Activated CD4-positive, alpha-beta T cell treated with anti-CD3 and anti-CD28 coated beads for 24 hours (primary cell): Measurements from ENCODE around the gene ATP6V1G1.

Source experiments
- DNase-seq, 2 donors: peaks; one replicate each; pipeline ENCODE4 v3.0.0-alpha.2; 2020; ENCODE audit warnings: low read depth in 2 of 2

ATP6V1G1 gene

DNA sequence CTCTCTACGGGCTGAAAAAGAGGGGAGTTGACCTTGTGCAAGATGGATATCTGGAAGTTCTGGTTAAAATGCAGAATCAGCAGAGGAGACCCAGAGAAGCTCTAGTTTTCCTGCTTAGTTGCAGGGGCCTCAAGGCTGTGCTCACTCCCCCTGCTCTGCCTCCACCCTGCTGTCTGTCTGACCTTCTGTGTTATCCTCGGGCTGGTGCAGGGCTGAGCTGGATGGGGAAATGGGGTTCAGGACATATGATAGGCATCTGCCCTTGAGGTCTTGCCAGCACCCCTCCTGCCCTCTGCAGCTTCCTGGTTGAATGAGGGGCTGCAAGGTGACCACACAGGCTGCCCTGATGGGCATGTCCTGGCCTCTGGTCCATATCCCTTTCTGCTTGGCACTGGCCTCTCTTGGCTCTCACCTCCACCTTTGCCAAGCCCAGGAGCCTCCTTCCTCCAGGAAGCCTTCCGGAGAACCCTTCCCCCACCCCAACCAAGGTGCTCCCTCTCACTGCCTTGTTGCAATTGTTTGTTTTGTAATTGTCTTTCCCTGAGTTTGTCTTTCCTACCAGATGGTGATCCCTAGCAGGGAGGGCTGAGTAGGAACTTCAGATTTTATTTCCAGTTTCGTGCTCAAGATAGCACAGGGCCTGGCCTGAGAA, 24.8 kb downstream of the ATP6V1G1 start:
- no peak for DNase-seq

GRCh38 chr9:114613087-114613486, 25.5 kb downstream of the ATP6V1G1 start:
- DNase-seq = no peak

DNA sequence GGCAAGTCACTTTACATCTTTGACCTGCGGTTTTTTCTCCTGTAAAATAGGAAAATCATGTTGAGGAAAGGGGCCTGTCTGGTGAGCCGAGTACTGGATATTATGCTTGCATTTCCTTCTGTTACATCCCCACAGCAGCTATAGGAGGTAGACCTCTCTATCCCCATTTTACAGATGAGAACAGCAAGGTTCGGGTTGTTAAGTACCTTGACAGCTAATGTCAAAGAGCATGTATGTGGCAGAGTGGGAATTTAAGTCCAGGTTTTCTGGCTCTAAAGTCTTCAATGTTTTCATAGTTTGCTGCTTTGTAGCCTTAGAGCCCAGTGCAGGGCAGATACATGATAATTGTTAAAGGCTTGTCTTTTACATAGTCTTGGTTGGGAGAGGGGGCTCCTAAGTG, 26.4 kb downstream of the ATP6V1G1 start:
- no peak for DNase-seq

- no peak for DNase-seq
Observed at GRCh38 chr9:114614373-114614772, 26.8 kb downstream of the ATP6V1G1 start.

DNA sequence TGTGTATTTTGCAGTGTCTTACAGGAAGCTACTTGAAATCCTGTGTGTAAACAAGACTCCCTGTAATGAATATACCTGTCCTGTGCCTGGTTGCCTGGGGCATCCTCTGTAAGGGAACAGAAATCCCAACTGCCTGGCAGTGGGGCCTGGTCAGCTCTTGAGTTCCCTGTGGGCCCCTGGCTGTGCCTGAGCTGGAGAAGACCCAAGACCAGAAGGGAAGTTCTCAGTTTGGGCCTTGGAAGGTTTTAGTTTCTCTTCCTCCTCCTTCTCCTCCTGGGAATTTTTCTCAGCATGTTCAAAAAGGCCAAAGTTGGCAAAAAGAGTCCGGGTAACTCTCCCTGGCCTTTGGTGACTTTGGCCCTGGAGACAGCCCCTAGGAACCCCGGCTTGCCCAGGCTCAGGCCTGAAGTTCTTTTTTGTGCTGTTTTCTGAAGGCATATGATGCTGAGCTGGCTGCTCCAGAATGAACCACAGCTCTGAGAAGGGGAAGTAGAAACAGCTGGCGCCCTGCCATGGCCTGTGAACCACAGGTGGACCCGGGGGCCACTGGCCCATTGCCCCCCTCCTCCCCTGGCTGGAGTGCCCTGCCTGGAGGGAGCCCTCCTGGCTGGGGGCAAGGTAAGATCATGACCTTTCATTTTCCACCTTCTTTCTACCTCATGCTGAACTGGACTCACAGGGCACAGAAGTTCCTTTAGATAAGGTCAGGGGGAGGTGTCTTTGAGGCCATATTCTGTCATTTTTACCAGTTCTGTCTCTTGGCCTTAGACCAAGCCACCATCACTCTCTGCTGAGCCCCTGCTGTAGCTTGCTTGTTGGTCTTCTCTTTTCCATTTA, 29.3 kb downstream of the ATP6V1G1 start:
- DNase-seq = no peak

GRCh38 chr9:114619191-114619761, 31.7 kb downstream of the ATP6V1G1 start:
- DNase-seq = no peak

DNA sequence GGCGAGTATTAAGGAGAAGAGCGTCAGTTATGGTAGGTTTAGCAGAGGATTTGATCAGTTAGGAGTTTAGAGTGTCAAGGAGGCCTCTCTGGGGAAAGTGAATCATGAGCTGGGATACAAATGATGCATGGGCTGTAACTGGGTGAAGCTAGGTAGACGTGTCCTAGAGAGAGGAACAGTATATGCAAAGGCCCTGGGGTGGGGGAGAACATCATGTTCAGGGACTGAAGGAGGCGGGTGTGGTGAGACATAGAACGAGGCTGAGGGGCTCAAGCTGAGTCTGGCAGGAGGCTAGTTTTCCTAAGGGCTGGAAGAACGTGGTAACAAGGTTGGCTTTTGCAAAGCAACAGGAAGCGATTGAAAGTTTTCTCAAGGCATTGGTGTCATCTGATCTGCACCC, 34.0 kb downstream of the ATP6V1G1 start:
- no peak for DNase-seq

DNA sequence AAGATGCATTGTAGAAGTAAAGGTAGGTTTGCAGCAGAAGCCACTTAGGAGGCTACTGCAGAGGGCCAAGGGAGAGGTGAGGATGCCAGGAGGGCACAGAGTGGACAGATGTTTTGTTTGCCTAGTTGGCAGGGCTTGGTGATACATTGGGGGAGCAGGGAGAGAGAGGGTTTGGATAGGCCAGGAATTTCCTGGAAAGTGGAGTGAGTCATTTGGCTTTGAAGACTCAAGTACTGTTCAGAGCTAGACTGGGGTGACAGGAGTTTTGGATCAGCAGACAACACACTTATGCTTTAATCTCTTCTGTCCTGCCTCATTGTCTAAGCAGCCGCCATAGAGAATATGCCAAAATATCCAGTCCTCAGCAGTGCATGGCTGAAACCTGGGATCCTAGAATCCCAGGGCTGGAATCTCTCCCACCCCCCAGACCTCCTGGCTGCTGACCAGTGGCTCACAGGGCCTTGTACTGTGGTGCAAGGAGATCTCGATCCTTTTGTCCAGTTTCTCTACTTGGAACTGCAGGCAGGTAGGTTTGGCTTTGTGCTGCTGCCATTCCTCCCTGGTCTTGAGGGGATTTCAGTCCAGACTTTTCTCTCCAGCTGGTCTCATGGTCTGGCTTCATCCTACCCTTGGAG, 34.5 kb downstream of the ATP6V1G1 start:
- DNase-seq = no peak

GRCh38 chr9:114624677-114625076, 37.1 kb downstream of the ATP6V1G1 start:
- no peak for DNase-seq

GRCh38 chr9:114626415-114627020, 38.9 kb downstream of the ATP6V1G1 start:
- no peak for DNase-seq

GRCh38 chr9:114627553-114627952, 40.0 kb downstream of the ATP6V1G1 start:
- DNase-seq = no peak

DNA sequence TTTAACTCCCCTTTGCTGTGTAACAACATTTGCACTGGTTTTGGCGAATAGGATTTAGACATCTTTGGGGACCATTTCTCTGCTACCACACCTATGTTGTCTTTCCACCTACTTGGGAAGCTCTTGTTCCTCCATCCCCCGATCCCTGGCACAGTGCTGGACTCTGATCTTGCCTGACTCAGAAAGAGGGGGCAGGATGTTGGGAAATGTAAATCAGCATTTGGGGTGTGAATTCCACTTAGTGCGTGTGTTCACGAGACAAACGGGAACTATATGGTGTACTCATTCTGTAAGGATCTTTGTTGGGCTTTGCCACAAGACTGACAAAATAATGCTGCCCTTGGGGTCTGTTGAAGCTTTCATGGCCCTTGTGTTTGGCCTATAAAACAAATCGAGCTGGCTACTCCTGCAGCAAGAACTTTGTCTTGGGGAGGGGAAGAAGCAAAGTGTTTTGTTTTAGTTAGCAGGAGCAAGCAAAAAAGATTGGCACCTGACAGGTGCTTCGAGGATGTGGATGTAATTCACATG, 42.1 kb downstream of the ATP6V1G1 start:
- no peak for DNase-seq

DNA sequence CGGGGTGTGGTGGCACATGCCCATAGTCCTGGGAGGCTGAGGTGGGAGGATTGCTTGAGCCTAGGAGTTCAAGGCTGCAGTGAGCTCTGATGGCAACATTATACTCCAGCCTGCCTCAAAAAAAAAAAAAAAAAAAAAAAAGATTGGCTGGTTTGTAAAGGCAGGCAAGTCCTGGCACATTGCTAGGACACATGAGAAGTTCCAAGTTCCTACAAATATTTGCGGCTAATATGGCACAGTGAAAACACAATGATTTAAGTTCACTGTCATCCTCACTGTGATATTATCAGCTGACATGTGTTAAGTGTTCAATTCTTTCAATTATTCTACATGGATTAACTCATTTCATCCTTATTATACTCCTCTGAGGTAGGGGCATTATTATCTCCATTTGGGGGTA, 43.6 kb downstream of the ATP6V1G1 start:
- DNase-seq = no peak

DNA sequence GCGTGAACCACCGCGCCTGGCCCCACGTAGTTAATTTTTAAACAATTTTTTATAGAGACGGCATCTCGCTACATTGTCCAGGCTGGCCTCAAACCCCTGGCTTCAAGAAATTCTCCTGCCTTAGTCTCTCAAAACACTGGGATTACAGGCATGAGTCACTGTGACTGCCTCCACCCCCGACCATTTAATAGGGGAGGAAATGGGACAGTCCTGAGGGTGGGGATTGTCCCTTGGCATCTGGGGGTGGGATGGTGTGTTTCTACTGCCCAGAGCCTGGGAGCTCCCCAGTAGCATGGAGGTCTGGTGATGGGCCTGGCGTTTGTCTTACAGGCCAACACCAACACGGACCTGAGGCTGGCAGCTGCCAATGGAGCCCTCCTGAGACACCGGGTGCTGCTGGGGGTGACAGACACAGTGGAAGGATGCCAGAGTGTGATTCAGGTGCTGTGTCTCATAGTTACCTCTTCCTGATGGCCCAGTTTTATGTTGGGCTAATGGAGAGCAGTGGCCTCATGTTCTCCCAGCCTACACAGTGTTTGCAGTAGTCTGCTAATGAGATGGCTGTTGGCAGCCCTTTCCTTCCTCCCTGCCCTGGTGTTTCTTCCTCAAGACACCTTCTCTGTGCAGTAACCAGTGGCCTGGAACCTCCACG, 46.0 kb downstream of the ATP6V1G1 start:
- no peak for DNase-seq

DNA sequence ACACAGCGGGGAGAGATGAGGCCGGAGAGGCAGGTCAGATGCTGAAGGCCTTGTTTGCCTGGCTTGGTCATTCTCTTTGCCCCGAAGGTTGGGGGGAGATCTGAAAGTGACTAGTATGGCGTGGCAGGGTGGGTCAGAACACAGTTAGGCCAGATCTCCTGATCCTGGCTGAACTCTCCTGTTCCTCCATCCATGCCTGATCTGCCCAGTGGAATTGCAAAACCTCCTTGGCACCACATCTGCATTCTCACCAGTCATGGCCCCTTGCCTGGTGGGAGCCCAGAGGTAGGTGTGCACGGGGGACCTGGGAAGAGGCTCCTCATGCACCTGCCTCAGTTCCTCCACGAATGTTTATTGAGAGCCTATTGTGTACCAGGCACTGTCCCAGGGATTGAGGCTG, 46.8 kb downstream of the ATP6V1G1 start:
- no peak for DNase-seq

DNA sequence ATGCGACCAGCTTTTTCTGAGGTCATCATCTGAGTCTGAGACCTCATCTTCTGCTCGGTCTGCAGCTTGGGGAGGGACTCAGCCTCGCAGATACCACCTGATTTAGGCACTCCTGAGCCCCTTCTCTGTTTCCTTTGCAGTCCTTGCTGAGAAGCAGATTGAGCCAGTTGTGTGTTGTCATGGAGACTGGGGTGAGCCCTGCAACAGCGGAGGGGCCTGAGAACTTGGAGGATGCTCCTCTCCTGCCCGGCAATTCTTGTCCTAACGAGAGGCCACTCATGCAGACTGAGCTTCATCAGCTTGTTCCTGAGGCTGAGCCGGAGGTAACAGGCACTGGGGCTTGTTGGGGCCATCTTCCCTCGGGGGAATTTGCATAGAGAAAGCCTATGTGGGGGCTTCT, 50.8 kb downstream of the ATP6V1G1 start:
- no peak for DNase-seq

GRCh38 chr9:114641967-114642366, 54.4 kb downstream of the ATP6V1G1 start:
- DNase-seq = no peak

GRCh38 chr9:114643001-114643400, 55.4 kb downstream of the ATP6V1G1 start:
- DNase-seq = no peak

- DNase-seq = no peak
Observed at GRCh38 chr9:114643896-114644295, 56.3 kb downstream of the ATP6V1G1 start.
